Right ventricle myocardium superior (tissue), 1 donor: Measurements from ENCODE around the gene ASH1L. TPM values are rescaled to one million over a fixed set of nuclear protein-coding genes. Genes with fewer than 3 reads are reported as not detected.
"Not testable (repeated sequence)": the region's sequence is repeated elsewhere in the genome, so short reads cannot be mapped to it uniquely, and the experiment has no call there.

Experiments used
- ATAC-seq: fragments of 200-7000 bp; cut with Tn5 transposase; one replicate; pipeline ENCODE4 v1.9.1; 2020; ENCODE audit warnings: mild to moderate bottlenecking; ENCODE audit not compliant: poor library complexity
- DNase-seq: peaks from one replicate; pipeline ENCODE4 v3.0.0-alpha.2; 2020
- intact Hi-C: fragments of 100-400 bp; cut with DNase I; formaldehyde crosslinking; loops from one replicate; pipeline ENCODE4 v1.11.2; 2022
- total RNA-seq: library from RNA; stranded (reverse); fragmentation: NEBNext Ultra II Directional; extraction: Animal tissue kit (Norgen Biotek cat#: 25700); gene quantifications from one replicate; pipeline ENCODE4 v1.2.1, GENCODE V29; 2021
- donor health status: DM: no; HTN: yes; CAD: no; lungs with severe emphysema.

Gene ASH1L
- total RNA-seq, 1 donor from 2014 or later: 41.3 TPM

DNA sequence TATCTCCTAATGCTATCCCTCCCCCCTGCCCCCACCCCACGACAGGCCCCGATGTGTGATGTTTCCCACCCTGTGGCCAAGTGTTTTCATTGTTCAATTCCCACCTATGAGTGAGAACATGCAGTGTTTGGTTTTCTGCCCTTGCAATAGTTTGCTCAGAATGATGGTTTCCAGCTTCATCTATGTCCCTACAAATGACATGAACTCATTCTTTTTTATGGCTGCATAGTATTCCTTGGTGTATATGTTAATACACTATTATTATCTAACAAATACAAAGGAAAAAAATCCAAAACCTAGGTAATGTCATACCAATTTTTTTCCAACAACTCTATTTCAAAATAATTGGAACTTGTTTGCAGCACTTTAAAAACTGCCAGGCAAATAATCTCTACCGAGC, 56.6 kb downstream of the ASH1L start:
- intact Hi-C loops, ATAC-seq, DNase-seq: not testable (repeated sequence)

DNA sequence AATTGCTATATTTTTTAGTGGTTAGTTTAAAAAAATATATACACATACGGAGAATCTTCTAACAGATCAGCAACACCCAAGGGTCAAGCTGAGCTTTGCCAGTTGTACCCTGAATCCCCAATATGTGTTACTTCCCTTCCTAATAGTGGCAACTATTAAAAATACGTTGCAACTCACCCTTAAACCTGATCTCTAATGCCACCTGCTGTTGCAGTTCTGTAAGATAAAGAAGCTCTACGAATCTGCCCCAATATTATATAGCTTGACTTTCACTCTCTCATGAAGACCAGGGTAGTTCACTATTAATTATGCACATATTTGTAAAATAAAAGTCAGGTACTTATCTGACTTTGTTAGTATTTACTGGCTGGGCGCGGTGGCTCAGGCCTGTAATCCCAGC, 58.4 kb downstream of the ASH1L start:
- DNase-seq (no peak), ATAC-seq (peak; percentile 57)
- intact Hi-C loops: no loop called here

DNA sequence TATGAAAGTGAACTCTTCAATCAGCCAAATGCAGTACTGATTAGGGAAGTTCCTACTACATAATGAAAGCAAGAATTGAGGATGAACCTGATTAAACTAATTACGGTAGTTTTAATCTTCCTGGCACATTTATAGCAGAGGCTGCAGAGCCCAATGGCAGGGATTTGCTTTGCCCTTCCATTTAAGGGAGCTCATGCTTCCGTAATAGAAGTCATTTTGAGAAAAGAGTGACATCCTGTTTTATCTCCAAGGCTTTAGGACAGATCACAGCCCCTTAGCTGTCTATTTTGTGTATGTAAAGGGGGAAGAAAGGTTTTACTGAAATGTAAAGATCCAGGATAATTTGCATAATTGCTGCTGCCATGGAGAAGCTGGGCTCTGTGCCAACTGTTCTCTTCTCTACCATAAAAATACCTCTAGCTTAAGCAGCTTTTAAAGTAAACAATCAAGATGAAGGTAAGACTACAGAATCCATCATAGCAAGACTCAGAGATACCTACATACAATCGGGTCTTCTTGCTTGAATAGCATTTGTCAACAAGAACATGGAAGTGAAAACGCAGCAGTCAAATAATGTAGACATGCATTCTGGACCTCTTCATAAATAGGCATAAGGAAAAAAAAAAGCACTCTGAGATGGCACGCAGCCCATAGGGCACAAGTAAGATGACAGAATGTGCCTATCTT, 62.5 kb downstream of the ASH1L start:
- ATAC-seq: peak; percentile 72
- no peak for DNase-seq
- intact Hi-C loops: no loop called here

DNA sequence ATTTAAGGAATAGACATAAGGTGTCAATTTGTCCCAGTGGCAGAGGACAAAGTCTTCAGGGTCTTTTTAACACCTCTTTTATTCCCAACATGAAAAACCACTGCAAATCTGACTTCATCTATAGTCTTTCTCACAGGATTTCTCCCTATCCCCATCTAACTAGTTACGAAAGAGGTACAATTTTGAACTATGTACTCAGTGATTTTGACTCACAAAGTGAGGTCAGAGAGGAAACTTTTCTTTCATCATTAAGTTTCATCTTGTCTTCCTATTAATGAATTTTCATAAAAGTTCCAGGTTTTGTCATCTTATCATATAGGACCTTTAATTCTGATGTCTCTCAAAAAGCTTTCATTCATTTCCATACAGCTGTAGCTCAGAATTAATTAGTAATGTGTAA, 63.3 kb downstream of the ASH1L start:
- ATAC-seq (no peak), DNase-seq (no peak)
- intact Hi-C loops: no loop called here

DNA sequence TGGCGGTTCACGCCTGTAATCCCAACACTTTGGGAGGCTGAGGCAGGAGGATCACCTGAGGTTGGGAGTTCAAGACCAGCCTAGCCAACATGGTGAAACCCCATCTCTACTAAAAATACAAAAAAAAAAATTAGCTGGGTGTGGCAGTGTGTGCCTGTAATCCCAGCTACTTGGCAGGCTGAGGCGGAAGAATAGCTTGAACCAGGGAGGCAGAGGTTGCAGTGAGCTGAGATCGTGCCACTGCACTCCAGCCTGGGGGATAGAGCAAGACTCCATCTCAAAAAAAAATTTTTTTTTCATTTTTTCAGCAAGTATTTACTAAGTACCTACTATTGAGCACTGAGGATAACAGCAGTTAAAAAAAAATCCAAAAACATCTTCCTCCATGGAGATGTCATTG, 69.0 kb downstream of the ASH1L start:
- intact Hi-C loops, DNase-seq, ATAC-seq: not testable (repeated sequence)

DNA sequence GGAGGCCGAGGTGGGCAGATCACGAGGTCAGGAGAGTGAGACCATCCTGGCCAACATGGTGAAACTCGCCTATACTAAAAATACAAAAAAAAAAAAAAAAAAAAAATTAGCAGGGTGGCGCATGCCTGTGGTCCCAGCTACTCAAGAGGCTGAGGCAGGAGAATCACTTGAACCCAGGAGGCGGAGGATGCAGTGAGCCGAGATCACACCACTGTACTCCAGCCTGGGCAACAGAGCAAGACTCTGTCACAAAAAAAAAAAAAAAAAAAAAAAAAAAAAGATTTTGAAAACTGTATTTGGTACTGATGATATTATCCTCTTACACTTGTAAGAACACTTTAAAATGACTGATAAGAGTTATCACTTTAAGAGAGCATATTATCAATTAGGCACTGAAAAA, 74.2 kb downstream of the ASH1L start:
- intact Hi-C loops, DNase-seq, ATAC-seq: not testable (repeated sequence)

DNA sequence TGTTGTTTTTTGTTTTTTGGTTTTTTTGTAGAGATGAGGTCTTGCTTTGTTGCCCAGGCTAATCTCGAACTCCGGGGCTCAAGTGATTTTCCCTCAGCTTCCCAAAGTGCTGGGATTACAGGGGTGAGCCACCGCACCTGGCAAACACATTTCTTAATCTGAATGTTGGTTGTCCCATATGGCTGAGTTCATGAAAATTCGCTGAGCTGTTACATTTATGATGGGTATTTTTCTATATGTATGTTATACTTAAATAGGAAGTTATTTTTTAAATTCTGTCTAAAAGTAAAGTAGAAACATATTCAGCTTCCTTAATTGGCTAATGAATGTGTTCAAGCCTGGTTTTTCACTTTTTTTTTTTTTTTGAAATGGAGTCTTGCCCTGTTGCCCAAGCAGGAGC, 75.1 kb downstream of the ASH1L start:
- intact Hi-C loops: no loop called here
- ATAC-seq: no peak
- no peak for DNase-seq

DNA sequence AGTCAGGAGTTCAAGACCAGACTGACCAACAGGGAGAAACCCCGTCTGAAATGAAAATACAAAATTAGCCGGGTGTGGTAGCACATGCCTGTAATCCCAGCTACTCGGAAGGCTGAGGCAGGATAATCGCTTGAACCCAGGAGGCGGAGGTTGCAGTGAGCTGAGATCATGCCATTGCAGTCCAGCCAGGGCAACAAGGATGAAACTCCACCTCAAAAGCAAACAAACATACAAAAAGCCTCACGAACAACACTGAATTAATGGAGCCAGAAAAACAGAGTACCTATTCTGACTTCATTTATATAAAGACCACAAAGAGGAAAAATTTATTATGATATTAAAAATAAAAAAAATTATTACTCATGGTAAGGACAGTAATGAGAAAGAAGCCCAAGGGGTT, 75.7 kb downstream of the ASH1L start:
- ATAC-seq, DNase-seq, intact Hi-C loops: not testable (repeated sequence)

DNA sequence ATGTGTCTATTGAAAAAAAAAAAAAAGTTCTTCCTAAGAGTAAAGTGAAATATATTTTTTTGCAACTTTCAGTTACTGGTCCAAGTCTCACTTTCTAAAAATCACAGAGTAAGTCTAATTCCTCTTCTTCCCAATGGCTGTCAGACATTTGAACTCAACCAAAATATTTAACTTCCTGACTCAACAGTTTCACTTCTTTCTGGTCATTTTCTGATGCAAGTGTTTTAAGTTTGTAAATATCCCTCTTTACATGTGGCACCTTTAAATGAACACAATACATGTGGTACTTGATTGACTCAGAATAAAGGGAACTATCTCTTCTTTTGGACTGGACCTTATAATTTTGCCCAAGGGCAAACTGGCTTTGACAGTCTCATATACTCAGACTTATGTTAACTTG, 76.7 kb downstream of the ASH1L start:
- DNase-seq (no peak), ATAC-seq (peak; percentile 31)
- intact Hi-C loops: no loop called here

DNA sequence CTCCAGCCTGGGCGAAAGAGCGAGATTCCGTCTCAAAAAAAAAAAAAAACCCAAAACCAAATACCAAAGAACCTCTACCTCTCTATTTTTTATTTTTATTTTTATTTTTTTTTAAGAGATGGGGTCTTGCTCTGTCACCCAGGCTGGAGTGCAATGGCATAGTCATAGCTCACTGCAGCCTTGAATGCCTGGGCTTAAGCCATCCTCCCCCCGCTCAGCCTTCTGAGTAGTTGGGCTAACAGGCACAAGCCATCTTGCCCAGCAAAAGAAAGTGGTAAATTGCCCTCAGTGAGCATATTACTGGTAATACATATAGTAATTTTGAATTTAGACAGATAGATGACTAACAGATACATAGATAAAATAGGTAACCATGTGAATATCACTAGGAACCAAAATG, 77.4 kb downstream of the ASH1L start:
- no peak for ATAC-seq
- intact Hi-C loops: no loop called here

DNA sequence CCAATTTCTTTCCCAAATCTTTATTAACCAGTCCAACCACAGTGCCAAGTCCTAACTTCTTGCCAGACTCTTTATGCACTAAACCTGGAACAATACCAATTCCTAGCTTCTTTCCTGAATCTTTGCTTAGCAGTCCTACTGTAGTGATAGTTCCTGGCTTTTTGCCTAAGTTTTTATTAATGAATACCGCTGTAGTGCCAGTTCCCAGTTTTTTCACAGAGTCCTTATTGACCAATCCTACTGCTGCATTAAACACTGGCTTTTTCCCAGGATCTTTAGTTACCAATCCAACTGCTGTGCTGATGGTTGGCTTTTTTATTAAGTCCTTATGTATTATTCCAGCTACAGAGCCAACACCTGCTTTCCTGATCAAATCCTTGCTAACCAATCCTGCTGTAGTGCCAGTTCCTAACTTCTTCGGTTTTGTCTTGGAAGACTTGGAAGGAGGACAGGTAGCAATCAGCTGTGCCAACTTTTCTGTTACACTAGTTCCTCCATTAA, 80.8 kb downstream of the ASH1L start:
- intact Hi-C loops: no loop called here
- no peak for ATAC-seq
- no peak for DNase-seq

More for the DNA sequence above, 77.4 kb downstream of the ASH1L start:
- DNase-seq: no peak

DNA sequence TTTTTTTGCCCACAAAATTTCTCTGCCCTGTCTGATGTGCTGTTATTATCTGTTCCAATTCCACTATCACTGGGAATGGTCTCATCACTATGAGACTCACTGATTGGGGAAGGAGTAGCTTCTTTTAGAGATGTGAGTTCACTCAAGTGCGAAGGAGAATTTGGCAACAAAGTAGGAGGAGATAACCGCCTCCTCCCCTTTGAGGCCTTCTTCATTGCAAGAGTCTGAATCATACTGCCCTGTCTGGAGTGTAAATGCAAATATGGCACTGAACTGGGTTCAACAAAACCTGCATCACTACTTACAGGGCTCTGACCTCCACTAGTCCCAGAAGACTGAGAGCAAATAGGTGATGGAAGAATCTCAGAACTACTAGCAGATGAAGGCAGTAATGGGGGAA, 83.4 kb downstream of the ASH1L start:
- ATAC-seq (no peak), DNase-seq (no peak)
- intact Hi-C loops: no loop called here

DNA sequence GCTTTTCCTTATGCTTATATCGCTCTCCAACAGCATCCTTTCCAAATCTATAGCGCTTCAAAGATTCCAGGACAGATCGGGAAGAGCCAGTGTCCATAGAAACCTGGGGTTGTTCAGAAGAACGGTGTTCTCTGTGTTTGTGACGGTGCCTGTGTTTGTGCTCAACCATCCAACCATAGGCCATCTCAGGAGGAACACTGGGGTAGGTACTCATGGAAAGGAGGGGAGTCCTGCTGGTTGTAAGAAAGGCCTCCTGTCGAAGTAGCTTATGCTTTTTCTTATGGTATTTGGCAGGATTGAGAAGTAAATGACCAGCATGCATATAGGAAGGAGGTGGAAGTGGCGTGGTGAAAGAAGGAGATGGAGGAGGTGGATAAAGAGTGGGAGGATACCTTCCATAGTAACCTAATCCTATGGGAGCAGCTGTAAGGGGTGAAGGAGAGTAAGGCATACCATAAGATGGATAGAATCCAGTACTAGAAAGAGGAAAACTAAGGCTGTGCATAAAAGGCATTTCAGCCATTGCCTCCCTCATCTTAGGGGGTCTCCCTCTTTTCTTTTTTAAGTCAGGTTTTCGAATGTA, 84.2 kb downstream of the ASH1L start:
- ATAC-seq (no peak), DNase-seq (no peak)
- intact Hi-C loops: no loop called here

DNA sequence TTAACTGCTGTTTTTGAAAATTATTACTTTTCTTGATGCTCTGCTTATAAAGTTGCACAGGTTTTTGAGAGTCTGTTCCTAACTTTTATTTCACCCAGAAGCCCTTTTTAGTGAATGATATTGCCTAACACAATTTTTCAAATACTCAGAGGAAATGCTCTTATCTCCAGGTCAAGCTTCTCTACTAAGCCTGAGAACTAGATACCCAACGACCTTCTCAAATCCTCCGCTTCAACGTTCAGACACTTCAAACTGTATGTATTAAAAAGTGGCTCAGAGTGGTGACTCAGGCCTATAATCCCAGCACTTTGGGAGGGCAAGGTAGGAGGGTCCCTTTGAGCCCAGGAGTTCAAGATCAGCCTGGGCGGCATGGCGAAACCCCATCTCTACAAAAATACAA, 88.5 kb downstream of the ASH1L start:
- DNase-seq: no peak
- intact Hi-C loops: no loop called here
- no peak for ATAC-seq

DNA sequence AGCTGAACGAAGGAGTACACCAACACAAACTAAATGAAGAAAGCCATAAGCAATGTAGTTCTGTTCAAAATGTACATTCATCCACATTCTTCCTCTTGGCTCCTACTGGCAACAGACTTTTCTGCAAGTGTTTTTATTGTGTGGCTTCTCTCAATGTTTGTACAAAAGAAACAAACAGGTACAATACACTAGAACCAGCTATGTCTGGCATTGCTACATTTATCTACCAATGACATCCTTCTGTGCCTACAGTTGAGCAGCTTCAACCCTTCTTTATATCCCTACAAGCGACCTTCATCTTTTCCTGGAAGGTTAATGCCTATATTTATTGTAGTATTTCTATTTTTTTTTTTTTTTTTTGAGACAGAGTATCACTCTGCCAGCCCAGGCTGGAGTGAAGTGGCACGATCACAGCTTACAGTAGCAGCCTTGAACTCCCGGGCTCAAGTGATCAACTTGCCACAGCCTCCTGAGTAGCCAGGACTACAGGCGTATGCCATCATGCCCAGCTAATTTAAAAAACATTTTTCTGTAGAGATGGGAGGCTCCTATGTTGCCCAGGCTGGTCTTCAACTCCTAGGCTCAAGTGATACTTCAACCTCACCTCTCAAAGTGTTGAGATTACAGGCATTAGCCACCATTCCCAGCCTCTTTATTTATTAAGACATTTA, 89.3 kb downstream of the ASH1L start:
- no peak for ATAC-seq
- no peak for DNase-seq
- intact Hi-C loops: no loop called here

DNA sequence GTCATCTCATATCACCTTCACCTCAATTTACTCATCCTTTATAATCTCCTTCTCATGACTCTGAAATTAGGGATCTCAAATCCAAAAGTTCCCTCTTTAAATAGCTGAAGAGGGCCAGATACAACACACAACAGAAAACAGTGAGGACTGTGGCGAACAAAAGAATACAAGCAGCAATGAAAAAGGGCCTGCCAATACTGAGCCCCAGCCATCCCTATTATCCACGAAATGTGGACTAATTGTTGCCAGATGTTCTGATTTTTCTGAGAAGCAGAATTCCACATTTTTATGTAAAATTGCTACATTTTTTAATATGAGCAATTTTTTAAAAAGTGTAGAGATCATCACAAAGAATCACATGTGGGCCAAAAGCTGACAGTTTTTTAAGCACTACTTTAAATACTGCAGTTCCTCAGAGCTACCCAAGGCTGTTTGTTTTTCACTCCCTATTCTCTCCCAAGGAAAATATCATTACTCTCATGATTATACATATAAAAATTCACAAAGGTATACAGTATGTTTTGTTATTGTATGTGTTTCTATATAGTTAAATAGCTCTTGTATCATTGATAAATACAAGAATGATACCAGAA, 90.0 kb downstream of the ASH1L start:
- intact Hi-C loops: no loop called here
- peak; percentile 32 for ATAC-seq
- no peak for DNase-seq

DNA sequence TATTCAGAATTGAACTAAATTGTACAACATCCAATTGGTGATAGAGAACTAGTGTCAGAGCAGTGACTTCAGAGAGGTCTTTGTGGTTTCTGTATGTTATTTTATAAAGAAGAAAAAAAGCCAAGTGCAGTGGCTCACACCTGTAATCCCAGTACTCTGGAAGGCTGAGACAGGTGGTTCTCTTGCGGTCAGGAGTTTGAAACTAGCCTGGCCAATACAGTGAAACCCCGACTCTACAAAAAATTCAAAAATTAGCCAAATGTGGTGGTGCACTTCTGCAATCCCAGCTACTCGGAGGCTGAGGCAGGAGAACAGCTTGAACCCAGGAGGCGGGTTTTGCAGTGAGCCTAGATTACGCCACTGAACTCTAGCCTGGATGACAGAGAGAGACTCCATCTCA, 90.7 kb downstream of the ASH1L start:
- intact Hi-C loops: no loop called here
- no peak for ATAC-seq

DNA sequence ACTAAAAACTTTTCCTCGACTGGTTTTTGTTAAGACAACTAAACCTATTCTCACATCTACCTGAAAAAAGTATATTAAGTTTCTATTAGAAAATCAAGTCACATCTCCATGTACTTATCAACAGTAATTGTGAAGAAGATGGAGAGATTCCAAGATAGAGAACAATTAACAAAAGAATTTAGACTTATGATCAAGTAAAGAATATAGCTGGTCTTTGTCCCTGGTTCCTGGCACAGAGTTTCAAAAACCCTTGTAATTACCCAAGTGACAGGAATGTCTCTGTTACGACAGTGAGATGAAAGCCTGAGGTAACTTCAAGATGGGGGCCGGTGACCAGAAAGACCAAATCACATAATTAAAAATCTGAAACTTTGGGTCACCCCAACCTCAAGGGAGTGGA, 91.6 kb downstream of the ASH1L start:
- DNase-seq: no peak
- intact Hi-C loops: no loop called here
- no peak for ATAC-seq

More for the DNA sequence above, 90.7 kb downstream of the ASH1L start:
- no peak for DNase-seq

DNA sequence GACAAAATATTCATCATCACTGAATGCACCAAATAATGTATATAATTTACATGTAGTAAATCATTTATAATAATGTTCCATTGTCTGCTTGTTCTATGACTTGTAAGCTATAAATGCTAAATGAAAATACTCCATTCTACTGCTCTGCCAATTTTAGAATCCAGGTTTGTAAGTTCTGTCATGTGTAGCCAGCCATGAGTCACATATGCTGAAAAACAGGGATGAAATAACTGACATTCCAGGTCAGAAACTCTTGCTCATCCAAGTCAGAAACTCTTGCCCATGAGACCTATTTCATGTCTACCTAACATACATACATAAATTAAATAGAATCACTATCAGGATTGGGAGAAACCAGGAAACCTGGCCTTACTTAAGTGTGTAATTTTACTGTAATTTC, 95.6 kb downstream of the ASH1L start:
- DNase-seq: no peak
- intact Hi-C loops: no loop called here
- peak; percentile 57 for ATAC-seq

DNA sequence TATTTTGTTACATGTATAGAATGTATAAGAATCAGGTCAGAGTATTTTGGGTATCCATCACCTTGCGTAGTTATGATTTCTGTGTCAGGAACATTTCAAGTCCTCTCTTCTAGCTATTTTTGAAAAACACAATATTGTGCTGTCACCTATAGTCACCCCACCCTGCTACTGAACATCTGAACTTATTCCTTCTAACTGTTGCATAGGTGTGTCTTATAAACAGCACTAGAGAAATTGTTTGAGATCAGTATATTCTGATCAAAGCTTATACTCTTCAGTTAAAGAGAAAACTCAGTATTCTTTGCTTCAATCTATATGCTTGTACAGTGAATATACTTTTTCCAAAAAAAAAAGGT, 96.0 kb downstream of the ASH1L start:
- no peak for ATAC-seq
- intact Hi-C loops: no loop called here
- DNase-seq: no peak
